Left ventricle myocardium inferior (tissue), 1 donor: ENCODE results near the gene PTGDS. TPM values are rescaled to one million over a fixed set of nuclear protein-coding genes. Genes with fewer than 3 reads are reported as not detected.

Experiments used
- DNase-seq: peaks from one replicate; pipeline ENCODE4 v3.0.0-alpha.2; 2020
- H3K27ac ChIP-seq: fragments of 200-600 bp; replicated peaks from 2 replicates; pipeline ENCODE4 v1.8.0; 2021
- H3K27me3 ChIP-seq: fragments of 200-600 bp; 2 replicates; pipeline ENCODE4 v1.8.0; 2021; ENCODE audit warnings: low read depth
- H3K36me3 ChIP-seq: fragments of 200-600 bp; 2 replicates; pipeline ENCODE4 v1.8.0; 2021
- H3K4me1 ChIP-seq: fragments of 200-600 bp; 2 replicates; pipeline ENCODE4 v1.8.0; 2021
- H3K4me3 ChIP-seq: fragments of 200-600 bp; 2 replicates; pipeline ENCODE4 v1.8.0; 2021; ENCODE audit warnings: mild to moderate bottlenecking, moderate library complexity
- H3K9me3 ChIP-seq: fragments of 200-600 bp; replicated peaks from 2 replicates; pipeline ENCODE4 v1.8.0; 2021
- CTCF ChIP-seq: fragments of 200-600 bp; IDR thresholded peaks from 2 replicates; pipeline ENCODE4 v1.8.0; 2021; ENCODE audit warnings: antibody characterized with exemption, mild to moderate bottlenecking, borderline replicate concordance
- intact Hi-C: fragments of 100-400 bp; cut with micrococcal nuclease; formaldehyde crosslinking; loops from one replicate; pipeline ENCODE4 v1.11.0; 2022
- total RNA-seq: library from RNA; stranded (reverse); fragmentation: NEBNext Ultra II Directional; extraction: Animal tissue kit (Norgen Biotek cat#: 25700); gene quantifications from one replicate; pipeline ENCODE4 v1.2.1, GENCODE V29; 2021
- donor health status: DM: no; HTN: yes; CAD: no; lungs with severe emphysema.

PTGDS gene
- total RNA-seq, 1 donor from 2014 or later: 3,579 TPM

GRCh38 chr9:136977649-136978072 lies 357 bp downstream of the PTGDS start:
- peaks cover 5% of the 10 kb centered on the region for H3K36me3 ChIP-seq
- no peaks in the 10 kb centered on the region for H3K9me3 ChIP-seq
- TF ChIP-seq CTCF: no peak

GRCh38 chr9:136978073-136978864 lies 965 bp downstream of the PTGDS start:
- TF ChIP-seq CTCF: no peak
- H3K4me3 ChIP-seq: peak overlapping the region; percentile 77
- peak; percentile 89 for DNase-seq
- peaks cover 5% of the 10 kb centered on the region for H3K36me3 ChIP-seq
- H3K4me1 ChIP-seq: peaks cover 94% of the 10 kb centered on the region
- no peaks in the 10 kb centered on the region for H3K9me3 ChIP-seq
- intact Hi-C loops: no loop called here
- peak overlapping the region; percentile 91 for H3K27ac ChIP-seq
- no peaks in the 10 kb centered on the region for H3K27me3 ChIP-seq

More at GRCh38 chr9:136977649-136978072, 357 bp downstream of the PTGDS start:
- Histone ChIP-seq H3K4me1 (peaks cover 94% of the 10 kb centered on the region), H3K27ac (peak overlapping the region; percentile 91), H3K27me3 (no peaks in the 10 kb centered on the region), H3K4me3 (peak overlapping the region; percentile 77)
- intact Hi-C loops: no loop called here
- no peak for DNase-seq

DNA sequence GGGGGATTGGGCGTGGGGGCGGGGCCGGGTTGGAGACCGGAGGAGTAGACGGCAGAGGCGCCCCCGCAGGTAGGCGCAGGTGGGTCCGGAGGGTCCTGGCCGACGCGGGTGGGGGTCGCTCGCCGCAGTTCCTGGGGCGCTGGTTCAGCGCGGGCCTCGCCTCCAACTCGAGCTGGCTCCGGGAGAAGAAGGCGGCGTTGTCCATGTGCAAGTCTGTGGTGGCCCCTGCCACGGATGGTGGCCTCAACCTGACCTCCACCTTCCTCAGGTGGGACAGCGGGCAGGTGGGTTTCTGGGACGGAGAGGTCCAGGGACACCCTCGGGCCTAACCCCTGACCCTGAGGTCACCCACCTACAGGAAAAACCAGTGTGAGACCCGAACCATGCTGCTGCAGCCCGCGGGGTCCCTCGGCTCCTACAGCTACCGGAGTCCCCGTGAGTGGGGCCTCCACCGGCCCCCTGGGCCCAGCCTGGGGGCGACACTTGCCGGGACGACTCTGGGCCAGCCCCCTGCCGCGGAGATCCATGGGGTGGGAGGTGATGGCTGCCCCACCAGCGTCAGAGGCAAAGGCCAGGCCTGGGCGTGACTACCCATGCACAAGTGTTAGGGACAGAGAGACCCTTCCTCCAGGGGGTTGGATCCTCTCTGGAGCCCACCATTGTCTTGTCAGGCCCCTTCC lies 1.7 kb downstream of the PTGDS start:
- no peaks in the 10 kb centered on the region for H3K27me3 ChIP-seq
- intact Hi-C loops: no loop called here
- peak overlapping the region; percentile 51 for H3K4me3 ChIP-seq
- no peaks in the 10 kb centered on the region for H3K9me3 ChIP-seq
- peaks cover 92% of the 10 kb centered on the region for H3K4me1 ChIP-seq
- peak overlapping the region; percentile 91 for H3K27ac ChIP-seq
- peaks cover 5% of the 10 kb centered on the region for H3K36me3 ChIP-seq
- no peak for DNase-seq
- TF ChIP-seq CTCF: no peak

GRCh38 chr9:136979769-136980587 lies 2.7 kb downstream of the PTGDS start:
- Histone ChIP-seq H3K36me3 (peaks cover 5% of the 10 kb centered on the region), H3K27ac (peak overlapping the region; percentile 91), H3K4me1 (peaks cover 92% of the 10 kb centered on the region), H3K9me3 (no peaks in the 10 kb centered on the region), H3K4me3 (peak overlapping the region; percentile 51), H3K27me3 (peaks cover 4% of the 10 kb centered on the region)
- no peak for DNase-seq
- no peak for TF ChIP-seq CTCF
- intact Hi-C loops: no loop called here
